H1 (cell line): ENCODE data around the gene GTF2IRD1. TPM values are rescaled to one million over a fixed set of nuclear protein-coding genes. Genes with fewer than 3 reads are reported as not detected.

Experiments
- ASH2L ChIP-seq: fragments of 200-600, 300-600 bp; sonication (generic); IDR thresholded peaks from one replicate; pipeline ENCODE4 v1.7.1; 2017; ENCODE audit warnings: low read length
- SP1 ChIP-seq: IDR thresholded peaks from 2 replicates; pipeline ENCODE4 v1.6.1; 2011; ENCODE audit warnings: low read depth, low read length
- polyA plus RNA-seq, 7 experiments: library from polyadenylated mRNA; depleted of rRNA in 3 of 7; stranded (reverse) in 5 of 7; unstranded in 2 of 7; fragments of >200 nt in 5 of 7; fragments of 200-250 nt in 2 of 7; gene quantifications; 1 replicate in 5 of 7; 2 replicates in 1 of 7; 4 replicates in 1 of 7; pipeline versions ENCODE4 v1.2.1 to v1.2.3, GENCODE V29; 2011 to 2013; ENCODE audit warnings: missing spikeins in 2 of 7, mixed read lengths in 2 of 7
- total RNA-seq: library from RNA; stranded (reverse); fragmentation: NEBNext Ultra II Directional; extraction: Animal tissue kit (Norgen Biotek cat#: 25700); gene quantifications from 2 replicates; pipeline ENCODE4 v1.2.1, GENCODE V29; 2021

The GTF2IRD1 gene
- total and polyA plus RNA-seq, 2 of the 8 experiments (the other 6 are each of a cell fraction or from before 2014, with no cell fraction given), result 27.4 to 45.4 TPM

DNA sequence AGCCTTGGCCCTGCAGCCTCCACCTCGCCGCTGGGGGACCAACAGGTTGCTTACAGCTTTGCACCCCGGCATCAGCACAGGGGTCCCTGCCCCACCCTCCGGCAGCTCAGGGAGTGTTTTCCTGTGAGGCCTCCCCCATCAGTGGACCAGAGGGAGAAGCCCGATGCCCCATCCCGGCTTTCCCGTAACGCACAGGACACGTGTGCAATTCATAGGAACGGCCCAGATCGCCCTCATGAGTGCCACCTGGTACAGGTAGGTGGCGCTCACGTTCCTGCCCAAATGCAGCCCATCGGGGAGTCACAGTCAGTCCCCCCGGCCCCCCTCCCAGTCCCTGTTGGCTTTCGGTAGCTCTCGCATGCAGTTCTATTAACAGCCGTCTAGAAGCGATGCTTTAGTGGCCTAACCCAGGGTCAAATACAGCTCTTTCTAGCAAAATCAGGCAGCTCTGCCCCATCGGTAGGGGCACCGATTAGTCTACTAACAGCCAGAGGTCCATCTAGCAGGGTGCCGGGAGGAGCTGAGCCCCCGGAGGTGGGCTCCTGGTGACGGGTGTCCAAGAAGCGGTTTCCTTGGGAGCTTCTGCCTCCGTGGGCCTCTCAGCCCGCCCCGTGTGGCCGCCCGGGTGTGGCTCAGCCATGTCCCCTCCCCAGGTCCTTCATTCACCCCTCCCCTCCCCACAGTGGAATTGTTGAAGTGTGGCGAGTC, 48.4 kb upstream of the GTF2IRD1 start (continued):
- TF ChIP-seq SP1 (no peak), ASH2L (no peak)
